Measurements from ENCODE around the gene ESYT2. TPM values are rescaled to one million over a fixed set of nuclear protein-coding genes. Genes with fewer than 3 reads are reported as not detected.

ESYT2 gene
- total RNA-seq, 1 donor from 2014 or later = 102 TPM

DNA sequence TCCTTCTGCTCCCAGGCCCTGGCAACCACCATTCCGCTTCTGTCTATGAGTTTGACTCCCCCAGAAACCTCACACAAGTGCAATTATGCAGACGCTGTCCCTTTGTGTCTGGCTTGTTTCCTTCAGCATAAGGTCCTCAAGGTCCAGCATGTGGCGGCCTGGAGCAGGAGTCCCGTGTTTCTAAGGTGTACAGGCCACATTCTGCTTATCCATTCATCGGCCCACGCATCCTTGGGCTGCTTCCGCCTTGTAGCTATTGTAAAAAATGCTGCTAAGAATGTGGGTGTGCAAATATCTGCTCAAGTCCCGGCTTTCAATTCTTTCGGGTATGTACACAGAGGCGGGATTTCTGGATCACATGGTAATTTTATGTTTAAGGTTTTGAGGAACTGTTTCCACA, 38.2 kb downstream of the ESYT2 start:
- H3K4me1 ChIP-seq = peaks cover 0 to 7% of the 10 kb centered on the region in 2 donors
- H3K27me3 ChIP-seq = no peaks in the 10 kb centered on the region
- H3K27ac ChIP-seq = no peak overlapping the region
- peaks cover 30 to 57% of the 10 kb centered on the region in 2 donors for H3K36me3 ChIP-seq
- H3K9me3 ChIP-seq = no peaks in the 10 kb centered on the region
- TF ChIP-seq, protein P1, sequence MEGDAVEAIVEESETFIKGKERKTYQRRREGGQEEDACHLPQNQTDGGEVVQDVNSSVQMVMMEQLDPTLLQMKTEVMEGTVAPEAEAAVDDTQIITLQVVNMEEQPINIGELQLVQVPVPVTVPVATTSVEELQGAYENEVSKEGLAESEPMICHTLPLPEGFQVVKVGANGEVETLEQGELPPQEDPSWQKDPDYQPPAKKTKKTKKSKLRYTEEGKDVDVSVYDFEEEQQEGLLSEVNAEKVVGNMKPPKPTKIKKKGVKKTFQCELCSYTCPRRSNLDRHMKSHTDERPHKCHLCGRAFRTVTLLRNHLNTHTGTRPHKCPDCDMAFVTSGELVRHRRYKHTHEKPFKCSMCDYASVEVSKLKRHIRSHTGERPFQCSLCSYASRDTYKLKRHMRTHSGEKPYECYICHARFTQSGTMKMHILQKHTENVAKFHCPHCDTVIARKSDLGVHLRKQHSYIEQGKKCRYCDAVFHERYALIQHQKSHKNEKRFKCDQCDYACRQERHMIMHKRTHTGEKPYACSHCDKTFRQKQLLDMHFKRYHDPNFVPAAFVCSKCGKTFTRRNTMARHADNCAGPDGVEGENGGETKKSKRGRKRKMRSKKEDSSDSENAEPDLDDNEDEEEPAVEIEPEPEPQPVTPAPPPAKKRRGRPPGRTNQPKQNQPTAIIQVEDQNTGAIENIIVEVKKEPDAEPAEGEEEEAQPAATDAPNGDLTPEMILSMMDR (IDR thresholded peaks at IDR 0.05) = no peak
- DNase-seq (ENCODE audit: low spot score in 2 of 2) = no peak
- no peak overlapping the region for H3K4me3 ChIP-seq
- intact Hi-C loops (cut with DNase I) = no loop called here

DNA sequence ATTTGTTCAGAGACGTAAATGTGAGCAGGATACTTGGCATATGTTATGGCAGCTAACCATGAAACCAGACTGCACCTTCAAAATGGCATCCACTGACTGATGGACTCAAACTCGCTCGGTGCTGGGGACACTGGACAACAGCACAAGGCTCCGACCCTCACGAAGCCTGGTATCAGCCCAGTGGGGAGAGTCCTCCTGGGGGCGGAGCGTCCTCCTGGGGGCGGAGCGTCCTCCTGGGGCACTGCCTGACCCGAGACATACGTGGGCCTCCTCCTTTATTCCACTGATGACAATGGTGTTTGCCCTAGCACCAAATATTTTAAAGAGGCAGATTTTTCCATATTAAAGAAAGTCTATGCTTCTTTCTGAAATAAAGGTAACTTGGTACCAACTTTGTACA, 39.5 kb downstream of the ESYT2 start:
- no peaks in the 10 kb centered on the region for H3K27me3 ChIP-seq
- peaks cover 4 to 14% of the 10 kb centered on the region in 2 donors for H3K4me1 ChIP-seq
- no peak for DNase-seq (ENCODE audit: low spot score in 2 of 2)
- peak overlapping the region in 1 of 2 donors; percentile 29 for H3K27ac ChIP-seq
- intact Hi-C loops (cut with DNase I) = loop anchor here (5.0 kb wide), 2 partner anchors 222 to 307 kb away; no protein-coding TSS in a partner anchor
- peaks cover 17 to 44% of the 10 kb centered on the region in 2 donors for H3K36me3 ChIP-seq
- TF ChIP-seq, protein P1 (IDR thresholded peaks at IDR 0.05) = no peak
- no peaks in the 10 kb centered on the region for H3K9me3 ChIP-seq
- no peak overlapping the region for H3K4me3 ChIP-seq

DNA sequence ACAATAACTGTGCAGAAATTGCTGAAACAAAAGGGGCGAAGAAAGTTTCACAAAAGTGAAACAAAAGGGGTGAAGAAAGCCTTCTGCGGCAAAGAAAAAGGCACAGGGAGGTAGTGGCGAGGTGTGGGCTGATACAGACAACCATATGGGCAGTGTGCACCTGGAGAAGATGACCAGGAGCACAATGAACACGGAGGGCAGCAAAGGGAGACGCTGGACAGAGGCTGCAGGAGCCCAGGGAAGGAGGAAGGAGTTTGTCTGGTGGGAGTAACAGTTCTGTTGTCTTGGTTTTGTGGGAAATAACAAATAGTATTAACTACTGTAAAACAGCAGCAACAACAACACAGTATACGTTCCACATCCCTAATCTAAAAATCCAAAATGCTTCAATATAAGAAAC, 42.4 kb downstream of the ESYT2 start:
- Histone ChIP-seq H3K27me3 (no peaks in the 10 kb centered on the region), H3K36me3 (peaks cover 7 to 25% of the 10 kb centered on the region in 2 donors), H3K4me3 (no peak overlapping the region), H3K9me3 (no peaks in the 10 kb centered on the region), H3K4me1 (peaks cover 4 to 35% of the 10 kb centered on the region in 2 donors), H3K27ac (peak overlapping the region; percentile 87 to 88)
- intact Hi-C loops (cut with DNase I) = loop anchor here (5.0 kb wide), 2 partner anchors 225 to 310 kb away; no protein-coding TSS in a partner anchor
- no peak for DNase-seq (ENCODE audit: low spot score in 2 of 2)
- TF ChIP-seq, protein P1 (IDR thresholded peaks at IDR 0.05) = no peak

DNA sequence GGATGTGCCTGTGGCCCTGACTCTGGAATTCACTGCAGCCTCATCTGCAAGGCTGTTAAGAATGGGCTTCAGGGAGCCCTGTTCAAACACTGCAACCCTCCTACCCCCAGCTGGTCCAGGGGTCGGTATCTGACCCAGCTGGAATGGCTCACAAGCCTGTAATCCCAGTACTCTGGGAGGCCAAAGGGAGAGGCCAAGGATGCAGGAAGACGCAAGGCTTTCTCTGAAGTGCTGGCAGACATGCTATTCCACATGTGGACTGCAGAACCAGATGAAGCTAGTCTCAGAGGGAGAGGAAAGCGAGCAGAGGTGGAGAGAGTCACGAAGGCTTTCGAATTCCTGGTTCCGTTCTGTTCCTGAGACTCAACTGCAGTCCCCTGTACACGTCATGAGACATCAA, 45.0 kb downstream of the ESYT2 start:
- no peaks in the 10 kb centered on the region for H3K9me3 ChIP-seq
- peak overlapping the region in 1 of 2 donors; percentile 28 for H3K4me3 ChIP-seq
- intact Hi-C loops (cut with DNase I) = no loop called here
- H3K27ac ChIP-seq = peak overlapping the region; percentile 87 to 88
- TF ChIP-seq, protein P1 (IDR thresholded peaks at IDR 0.05) = no peak
- DNase-seq (ENCODE audit: low spot score in 2 of 2) = no peak
- H3K36me3 ChIP-seq = peaks cover 11 to 22% of the 10 kb centered on the region in 2 donors
- H3K4me1 ChIP-seq = peaks cover 4 to 41% of the 10 kb centered on the region in 2 donors
- no peaks in the 10 kb centered on the region for H3K27me3 ChIP-seq

DNA sequence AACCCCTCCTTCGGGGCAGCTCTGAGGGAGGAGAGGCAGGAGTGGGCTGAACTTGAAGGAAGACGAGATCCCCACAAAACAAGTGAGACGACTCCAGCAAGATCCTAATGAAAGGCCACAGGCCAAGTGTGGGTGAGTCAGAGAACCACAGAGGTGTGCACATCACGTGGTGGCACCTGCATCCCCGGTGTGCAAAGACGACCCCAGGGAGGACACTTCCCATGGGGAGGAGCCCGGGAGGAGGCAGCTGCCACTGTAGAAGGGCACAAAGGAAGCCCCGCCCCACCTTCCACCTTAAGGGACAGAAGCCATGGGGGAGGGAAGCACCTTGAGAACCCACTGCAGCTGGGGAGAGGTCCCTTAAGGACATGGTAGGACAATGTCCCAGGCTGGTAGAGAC, 45.7 kb downstream of the ESYT2 start:
- peaks cover 11 to 22% of the 10 kb centered on the region in 2 donors for H3K36me3 ChIP-seq
- TF ChIP-seq, protein P1 (IDR thresholded peaks at IDR 0.05) = no peak
- H3K9me3 ChIP-seq = no peaks in the 10 kb centered on the region
- intact Hi-C loops (cut with DNase I) = loop anchor here (1.0 to 2.0 kb wide), 5 partner anchors 19 to 193 kb away; partner anchors contain the start of genes ESYT2 and NCAPG2
- peak overlapping the region; percentile 28 to 43 for H3K4me3 ChIP-seq
- H3K27ac ChIP-seq = peak overlapping the region; percentile 87 to 88
- no peak for DNase-seq (ENCODE audit: low spot score in 2 of 2)
- H3K4me1 ChIP-seq = peaks cover 8 to 48% of the 10 kb centered on the region in 2 donors
- no peaks in the 10 kb centered on the region for H3K27me3 ChIP-seq

Measured in ascending aorta (tissue), 2 donors.